Neutrophil (primary cell): ENCODE results near the gene AOPEP.

Experiments used
- H3K27ac ChIP-seq: fragments of 200-600 bp; sonication (generic); 2 replicates; pipeline ENCODE4 v1.5.1; 2016; ENCODE audit warnings: mild to moderate bottlenecking, moderate library complexity
- H3K27me3 ChIP-seq: fragments of 200-600 bp; sonication (generic); 2 replicates; pipeline ENCODE4 v1.6.0; 2016; ENCODE audit warnings: mild to moderate bottlenecking
- H3K36me3 ChIP-seq: fragments of 200-600 bp; sonication (generic); 2 replicates; pipeline ENCODE4 v1.5.1; 2017
- H3K4me1 ChIP-seq, 2 experiments: fragments of 200-600 bp in 1 of 2; sonication (generic) in 1 of 2; 1 replicate in 1 of 2; 2 replicates in 1 of 2; pipeline versions ENCODE4 v1.5.1 to v1.6.1; 2013 to 2016; ENCODE audit warnings: low read depth in 1 of 2, low read length in 1 of 2, mild to moderate bottlenecking in 1 of 2, moderate library complexity in 1 of 2; ENCODE audit not compliant: control insufficient read depth in 1 of 2, insufficient read depth in 1 of 2
- H3K4me3 ChIP-seq, 2 experiments: fragments of 200-600 bp in 1 of 2; sonication (generic) in 1 of 2; 1 replicate in 1 of 2; 2 replicates in 1 of 2; pipeline ENCODE4 v1.5.1; 2013 to 2016; ENCODE audit warnings: low read depth in 1 of 2, low read length in 1 of 2, mild to moderate bottlenecking in 1 of 2, moderate library complexity in 1 of 2
- H3K9me3 ChIP-seq: fragments of 200-600 bp; sonication (generic); 2 replicates; pipeline ENCODE4 v1.5.1; 2016
- TF ChIP-seq, protein P1 (sequence below): fragments of 200-600 bp; sonication (generic); IDR thresholded peaks from 2 replicates; pipeline ENCODE4 v1.5.1; 2016; ENCODE audit warnings: antibody characterized with exemption

Gene AOPEP

DNA sequence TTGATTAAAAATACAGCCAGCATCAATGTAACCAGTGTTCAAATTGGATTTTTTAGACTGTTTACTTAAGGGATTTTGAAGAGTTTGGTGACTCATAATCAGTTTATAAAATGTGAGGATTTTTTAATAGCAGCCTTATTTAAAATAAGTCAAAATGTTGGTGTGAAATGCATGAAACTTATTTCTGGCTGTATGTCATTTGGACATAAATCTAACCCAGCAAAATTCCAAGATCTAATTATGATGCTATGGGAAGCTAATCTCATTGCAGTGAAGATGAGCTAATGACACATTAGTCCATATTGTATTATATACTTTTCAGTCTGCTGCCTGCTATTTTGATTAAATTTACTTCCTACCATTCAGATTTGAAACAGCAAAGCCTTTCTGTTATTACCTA lies 140.3 kb downstream of the AOPEP start:
- no peak overlapping the region for H3K27ac ChIP-seq
- no peak overlapping the region for H3K4me3 ChIP-seq
- peaks cover 5% of the 10 kb centered on the region in 2 experiments for H3K4me1 ChIP-seq
- H3K27me3 ChIP-seq, result no peaks in the 10 kb centered on the region
- no peaks in the 10 kb centered on the region for H3K36me3 ChIP-seq
- TF ChIP-seq, protein P1, sequence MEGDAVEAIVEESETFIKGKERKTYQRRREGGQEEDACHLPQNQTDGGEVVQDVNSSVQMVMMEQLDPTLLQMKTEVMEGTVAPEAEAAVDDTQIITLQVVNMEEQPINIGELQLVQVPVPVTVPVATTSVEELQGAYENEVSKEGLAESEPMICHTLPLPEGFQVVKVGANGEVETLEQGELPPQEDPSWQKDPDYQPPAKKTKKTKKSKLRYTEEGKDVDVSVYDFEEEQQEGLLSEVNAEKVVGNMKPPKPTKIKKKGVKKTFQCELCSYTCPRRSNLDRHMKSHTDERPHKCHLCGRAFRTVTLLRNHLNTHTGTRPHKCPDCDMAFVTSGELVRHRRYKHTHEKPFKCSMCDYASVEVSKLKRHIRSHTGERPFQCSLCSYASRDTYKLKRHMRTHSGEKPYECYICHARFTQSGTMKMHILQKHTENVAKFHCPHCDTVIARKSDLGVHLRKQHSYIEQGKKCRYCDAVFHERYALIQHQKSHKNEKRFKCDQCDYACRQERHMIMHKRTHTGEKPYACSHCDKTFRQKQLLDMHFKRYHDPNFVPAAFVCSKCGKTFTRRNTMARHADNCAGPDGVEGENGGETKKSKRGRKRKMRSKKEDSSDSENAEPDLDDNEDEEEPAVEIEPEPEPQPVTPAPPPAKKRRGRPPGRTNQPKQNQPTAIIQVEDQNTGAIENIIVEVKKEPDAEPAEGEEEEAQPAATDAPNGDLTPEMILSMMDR, result no peak
- no peaks in the 10 kb centered on the region for H3K9me3 ChIP-seq

GRCh38 chr9:94867281-94867841 lies 140.9 kb downstream of the AOPEP start:
- Histone ChIP-seq H3K36me3 (no peaks in the 10 kb centered on the region), H3K9me3 (no peaks in the 10 kb centered on the region), H3K27me3 (no peaks in the 10 kb centered on the region), H3K4me3 (no peak overlapping the region), H3K4me1 (no peaks in the 10 kb centered on the region), H3K27ac (no peak overlapping the region)
- TF ChIP-seq, protein P1, result no peak

GRCh38 chr9:94867842-94868312 lies 141.4 kb downstream of the AOPEP start:
- TF ChIP-seq, protein P1, result no peak
- Histone ChIP-seq H3K4me1 (no peaks in the 10 kb centered on the region), H3K4me3 (no peak overlapping the region), H3K9me3 (no peaks in the 10 kb centered on the region), H3K36me3 (no peaks in the 10 kb centered on the region), H3K27ac (no peak overlapping the region), H3K27me3 (no peaks in the 10 kb centered on the region)

DNA sequence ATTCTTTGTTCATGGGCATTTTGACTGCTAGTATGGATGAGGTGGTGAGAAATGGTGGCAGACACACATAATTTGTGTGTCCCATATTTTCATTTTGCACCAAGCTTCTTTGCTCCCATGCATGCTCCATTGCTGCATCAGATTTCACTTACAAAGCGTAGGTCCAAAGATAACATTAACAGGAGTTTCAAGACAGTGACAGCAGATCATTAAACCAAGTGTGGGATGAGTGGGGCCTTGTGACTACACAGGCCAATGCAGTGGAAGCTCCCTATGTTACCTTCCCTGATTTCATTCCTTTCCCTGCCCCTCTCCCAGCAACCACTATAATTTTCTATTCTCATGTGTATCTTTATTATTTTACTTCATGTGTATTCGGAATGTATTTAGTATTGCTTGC lies 142.0 kb downstream of the AOPEP start:
- no peak overlapping the region for H3K27ac ChIP-seq

GRCh38 chr9:94869415-94869843 lies 142.9 kb downstream of the AOPEP start:
- no peak overlapping the region for H3K4me3 ChIP-seq
- H3K27me3 ChIP-seq, result no peaks in the 10 kb centered on the region
- TF ChIP-seq, protein P1, result no peak
- H3K36me3 ChIP-seq, result no peaks in the 10 kb centered on the region
- H3K9me3 ChIP-seq, result no peaks in the 10 kb centered on the region
- H3K27ac ChIP-seq, result no peak overlapping the region
- no peaks in the 10 kb centered on the region for H3K4me1 ChIP-seq

More for the DNA sequence above, 142.0 kb downstream of the AOPEP start:
- no peaks in the 10 kb centered on the region for H3K4me1 ChIP-seq
- TF ChIP-seq, protein P1, result no peak
- no peaks in the 10 kb centered on the region for H3K36me3 ChIP-seq
- H3K4me3 ChIP-seq, result no peak overlapping the region
- no peaks in the 10 kb centered on the region for H3K9me3 ChIP-seq
- H3K27me3 ChIP-seq, result no peaks in the 10 kb centered on the region
